ENCODE results near the gene NCK1. TPM values are rescaled to one million over a fixed set of nuclear protein-coding genes. Genes with fewer than 3 reads are reported as not detected.
A peak's percentile ranks its signal among the peaks of the same experiment; 100 is the strongest.
"Not testable (repeated sequence)": the region's sequence is repeated elsewhere in the genome, so short reads cannot be mapped to it uniquely, and the experiment has no call there.

Gene NCK1
- total RNA-seq, 2 experiments from 2014 or later = 24.9 to 38.1 TPM

DNA sequence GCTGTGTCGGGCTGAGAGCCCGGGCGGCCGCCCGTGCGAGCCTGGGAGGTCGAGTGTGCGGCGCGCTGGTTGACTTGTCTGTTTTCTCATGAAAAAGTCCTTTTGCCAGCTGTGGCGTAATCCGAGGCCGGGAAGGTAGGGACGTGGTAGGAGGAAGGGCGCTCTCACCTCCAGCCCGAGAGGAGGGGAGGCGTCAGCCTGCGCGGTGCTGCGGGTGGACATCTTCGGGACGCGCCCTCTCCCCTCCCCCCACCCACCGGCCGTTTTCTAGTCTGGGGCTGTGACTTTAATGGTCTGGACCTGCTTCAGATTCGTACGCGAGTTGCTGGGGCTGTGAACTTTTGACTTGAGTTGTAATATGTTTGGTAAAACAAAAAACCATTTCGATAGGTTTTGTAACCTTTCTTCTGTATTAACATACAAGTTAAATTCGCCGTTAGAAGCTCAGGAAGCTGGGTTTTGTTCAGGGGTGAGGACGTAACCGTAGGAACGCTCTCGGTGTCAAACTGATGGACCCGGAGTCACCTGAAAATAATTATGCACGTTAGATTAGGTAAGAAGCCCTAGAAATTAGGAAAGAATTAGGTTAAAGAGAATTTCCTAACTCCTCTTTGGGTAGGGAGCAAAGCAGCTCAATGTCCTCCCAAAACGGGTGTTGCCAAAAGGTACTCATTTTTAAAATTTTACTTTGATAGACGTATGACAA, 762 bp downstream of the NCK1 start:
- Histone ChIP-seq H3K27ac (ENCODE audit: low read depth, low read length, poor library complexity, severe bottlenecking) (peak overlapping the region; percentile 91), H4K20me1 (ENCODE audit: insufficient read depth, low read length) (peaks cover 8% of the 10 kb centered on the region), H3K4me1 (ENCODE audit: insufficient read depth, low read length, poor library complexity, severe bottlenecking) (peaks cover 49% of the 10 kb centered on the region), H3K4me3 (ENCODE audit: low read depth, low read length, poor library complexity, severe bottlenecking) (peak overlapping the region; percentile 84), H3K36me3 (ENCODE audit: insufficient read depth, low read length) (peaks cover 29% of the 10 kb centered on the region), H3K79me2 (ENCODE audit: insufficient read depth, low read depth, low read length) (peaks cover 72% of the 10 kb centered on the region), H3K9me3 (ENCODE audit: low read length) (peaks cover under 1% of the 10 kb centered on the region; the same call in 1 of the 2 replicates), H3K4me2 (ENCODE audit: low read length) (peak overlapping the region; percentile 100), H3K9me2 (ENCODE audit: insufficient read depth, low read length) (no peaks in the 10 kb centered on the region), H2AFZ (ENCODE audit: low read length) (peak overlapping the region; percentile 78)
- no TSS peak for BruUV-seq (replicated peaks)
- DNase-seq (ENCODE audit: low spot score) = peak; percentile 68
- intact Hi-C loops (cut with micrococcal nuclease; ENCODE audit: unreplicated experiment) = loop anchor here (1.0 to 10.0 kb wide), 7 partner anchors 22 to 788 kb away; partner anchors contain the start of genes MSL2 and STAG1
- ChIA-PET POLR2A (interaction anchor here (0.5 to 3.6 kb wide), 18 partner anchors 12 to 478 kb away, joined by 3 to 35 read pairs (median 4); partner anchors contain the start of gene IL20RB), CTCF (ENCODE audit: unreplicated experiment) (interaction anchor here (1.5 to 1.6 kb wide), 2 partner anchors 21 to 110 kb away, joined by 6 to 7 read pairs; partner anchors contain the start of gene STAG1)
- no peak for TF ChIP-seq EZH2phosphoT487 (IDR thresholded peaks at IDR 0.05; ENCODE audit: borderline replicate concordance, low read depth, low read length)
- TF ChIP-seq, protein P1, sequence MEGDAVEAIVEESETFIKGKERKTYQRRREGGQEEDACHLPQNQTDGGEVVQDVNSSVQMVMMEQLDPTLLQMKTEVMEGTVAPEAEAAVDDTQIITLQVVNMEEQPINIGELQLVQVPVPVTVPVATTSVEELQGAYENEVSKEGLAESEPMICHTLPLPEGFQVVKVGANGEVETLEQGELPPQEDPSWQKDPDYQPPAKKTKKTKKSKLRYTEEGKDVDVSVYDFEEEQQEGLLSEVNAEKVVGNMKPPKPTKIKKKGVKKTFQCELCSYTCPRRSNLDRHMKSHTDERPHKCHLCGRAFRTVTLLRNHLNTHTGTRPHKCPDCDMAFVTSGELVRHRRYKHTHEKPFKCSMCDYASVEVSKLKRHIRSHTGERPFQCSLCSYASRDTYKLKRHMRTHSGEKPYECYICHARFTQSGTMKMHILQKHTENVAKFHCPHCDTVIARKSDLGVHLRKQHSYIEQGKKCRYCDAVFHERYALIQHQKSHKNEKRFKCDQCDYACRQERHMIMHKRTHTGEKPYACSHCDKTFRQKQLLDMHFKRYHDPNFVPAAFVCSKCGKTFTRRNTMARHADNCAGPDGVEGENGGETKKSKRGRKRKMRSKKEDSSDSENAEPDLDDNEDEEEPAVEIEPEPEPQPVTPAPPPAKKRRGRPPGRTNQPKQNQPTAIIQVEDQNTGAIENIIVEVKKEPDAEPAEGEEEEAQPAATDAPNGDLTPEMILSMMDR (conservative IDR thresholded peaks at IDR 0.05; ENCODE audit: low read length) = 0 out of 2 replicates have a peak, but pooled peaks have one; percentile 37

- H3K4me3 ChIP-seq (ENCODE audit: low read depth, low read length, poor library complexity, severe bottlenecking) = no peak overlapping the region
- H3K4me2 ChIP-seq (ENCODE audit: low read length) = no peak overlapping the region
- ChIA-PET POLR2A (no interaction called here), CTCF (ENCODE audit: unreplicated experiment) (no interaction called here)
- H3K4me1 ChIP-seq (ENCODE audit: insufficient read depth, low read length, poor library complexity, severe bottlenecking) = peaks cover 24% of the 10 kb centered on the region
- H3K27ac ChIP-seq (ENCODE audit: low read depth, low read length, poor library complexity, severe bottlenecking) = no peak overlapping the region
- H3K9me3 ChIP-seq (ENCODE audit: low read length) = peaks cover 13% of the 10 kb centered on the region; the same call in 1 of the 2 replicates
- DNase-seq (ENCODE audit: low spot score) = no peak
- H3K79me2 ChIP-seq (ENCODE audit: insufficient read depth, low read depth, low read length) = peaks cover 100% of the 10 kb centered on the region
- peaks cover 75% of the 10 kb centered on the region for H3K36me3 ChIP-seq (ENCODE audit: insufficient read depth, low read length)
- H2AFZ ChIP-seq (ENCODE audit: low read length) = no peak overlapping the region
- BruUV-seq (replicated peaks) = no TSS peak
- intact Hi-C loops (cut with micrococcal nuclease; ENCODE audit: unreplicated experiment) = loop anchor here (10.0 kb wide), 1 partner anchor 794 kb away; no protein-coding TSS in a partner anchor
- no peak for TF ChIP-seq EZH2phosphoT487 (IDR thresholded peaks at IDR 0.05; ENCODE audit: borderline replicate concordance, low read depth, low read length)
- TF ChIP-seq, protein P1 (conservative IDR thresholded peaks at IDR 0.05; ENCODE audit: low read length) = no peak
- no peaks in the 10 kb centered on the region for H3K9me2 ChIP-seq (ENCODE audit: insufficient read depth, low read length)
- H4K20me1 ChIP-seq (ENCODE audit: insufficient read depth, low read length) = 0 out of 2 replicates have a peak, but pooled peaks cover 3% of the 10 kb centered on the region
These were observed 7.3 kb downstream of the NCK1 start for GRCh38 chr3:136869282-136869681.

DNA sequence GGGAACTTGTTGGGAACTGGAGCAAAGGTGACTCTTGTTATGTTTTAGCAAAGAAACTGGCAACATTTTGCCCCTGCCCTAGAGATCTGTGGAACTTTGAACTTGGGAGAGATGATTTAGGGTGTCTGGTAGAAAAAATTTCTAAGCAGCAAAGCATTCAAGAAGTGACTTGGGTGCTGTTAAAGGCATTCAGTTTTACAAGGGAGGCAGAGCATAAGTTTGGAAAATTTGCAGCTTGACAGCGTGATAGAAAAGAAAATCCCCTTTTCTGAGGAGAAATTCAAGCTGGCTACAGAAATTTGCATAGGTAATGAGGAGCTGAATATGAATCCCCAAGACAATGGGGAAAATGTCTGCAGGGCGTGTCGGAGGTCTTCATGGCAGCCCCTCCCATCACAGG, 10.2 kb downstream of the NCK1 start:
- H3K27ac ChIP-seq (ENCODE audit: low read depth, low read length, poor library complexity, severe bottlenecking); H4K20me1 ChIP-seq (ENCODE audit: insufficient read depth, low read length); intact Hi-C loops (cut with micrococcal nuclease; ENCODE audit: unreplicated experiment); DNase-seq (ENCODE audit: low spot score); BruUV-seq (replicated peaks); H3K4me3 ChIP-seq (ENCODE audit: low read depth, low read length, poor library complexity, severe bottlenecking); H2AFZ ChIP-seq (ENCODE audit: low read length); CTCF ChIA-PET (ENCODE audit: unreplicated experiment); H3K9me2 ChIP-seq (ENCODE audit: insufficient read depth, low read length); H3K4me2 ChIP-seq (ENCODE audit: low read length): not testable (repeated sequence)
- peaks cover 13% of the 10 kb centered on the region for H3K4me1 ChIP-seq (ENCODE audit: insufficient read depth, low read length, poor library complexity, severe bottlenecking)
- POLR2A ChIA-PET = interaction anchor here (1.2 kb wide), 1 partner anchor 10 kb away, joined by 3 read pairs; no protein-coding TSS in a partner anchor
- peaks cover 26% of the 10 kb centered on the region; the same call in 1 of the 2 replicates for H3K9me3 ChIP-seq (ENCODE audit: low read length)
- peaks cover 89% of the 10 kb centered on the region for H3K79me2 ChIP-seq (ENCODE audit: insufficient read depth, low read depth, low read length)
- H3K36me3 ChIP-seq (ENCODE audit: insufficient read depth, low read length) = peaks cover 86% of the 10 kb centered on the region

- POLR2A ChIA-PET; BruUV-seq (replicated peaks); H3K4me2 ChIP-seq (ENCODE audit: low read length); H3K27ac ChIP-seq (ENCODE audit: low read depth, low read length, poor library complexity, severe bottlenecking); H4K20me1 ChIP-seq (ENCODE audit: insufficient read depth, low read length); intact Hi-C loops (cut with micrococcal nuclease; ENCODE audit: unreplicated experiment); DNase-seq (ENCODE audit: low spot score); H3K9me2 ChIP-seq (ENCODE audit: insufficient read depth, low read length); H2AFZ ChIP-seq (ENCODE audit: low read length); CTCF ChIA-PET (ENCODE audit: unreplicated experiment); H3K4me3 ChIP-seq (ENCODE audit: low read depth, low read length, poor library complexity, severe bottlenecking): not testable (repeated sequence)
- Histone ChIP-seq H3K9me3 (ENCODE audit: low read length) (peaks cover 29% of the 10 kb centered on the region; the same call in 1 of the 2 replicates), H3K79me2 (ENCODE audit: insufficient read depth, low read depth, low read length) (peaks cover 85% of the 10 kb centered on the region), H3K36me3 (ENCODE audit: insufficient read depth, low read length) (peaks cover 47% of the 10 kb centered on the region), H3K4me1 (ENCODE audit: insufficient read depth, low read length, poor library complexity, severe bottlenecking) (peaks cover 48% of the 10 kb centered on the region)
These were observed 17.5 kb downstream of the NCK1 start for GRCh38 chr3:136879510-136879909.

All from OCI-LY7 (cell line).